Measurements from ENCODE around the gene KCNK10.

DNA sequence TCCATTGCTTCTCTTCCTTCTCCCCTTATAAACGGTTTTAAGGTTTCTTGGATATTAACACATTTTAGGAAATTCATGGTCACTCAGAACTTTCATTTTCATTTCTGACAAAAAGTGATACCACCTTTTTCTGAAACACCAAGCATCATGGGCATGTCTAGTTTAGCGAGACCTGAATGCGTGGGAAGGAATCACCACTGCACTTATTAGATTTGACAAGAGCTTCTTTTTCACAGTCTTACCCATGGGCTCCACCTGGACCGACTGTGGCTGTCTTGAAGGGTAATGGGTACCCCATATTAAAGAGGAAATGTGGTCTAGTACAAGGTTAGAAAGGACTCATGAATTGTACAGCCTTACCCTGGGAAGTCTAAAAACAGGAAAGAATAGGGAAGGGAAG, 95.4 kb downstream of the KCNK10 start:
- TF ChIP-seq EZH2 (IDR thresholded peaks at IDR 0.05; ENCODE audit: borderline replicate concordance, low read depth, low read length, severe bottlenecking) (no peak), CTCF (IDR thresholded peaks at IDR 0.05; ENCODE audit: borderline replicate concordance, extremely low read depth, low read length, poor library complexity, severe bottlenecking) (no peak)

Measured in DND-41 (cell line).